ENCODE data around the gene USP32. TPM values are rescaled to one million over a fixed set of nuclear protein-coding genes. Genes with fewer than 3 reads are reported as not detected.
"Not testable (repeated sequence)": the region's sequence is repeated elsewhere in the genome, so short reads cannot be mapped to it uniquely, and the experiment has no call there.

Gene USP32
- total RNA-seq, 6 experiments from 2014 or later = 24.8 to 44.2 (median 33.5) TPM

DNA sequence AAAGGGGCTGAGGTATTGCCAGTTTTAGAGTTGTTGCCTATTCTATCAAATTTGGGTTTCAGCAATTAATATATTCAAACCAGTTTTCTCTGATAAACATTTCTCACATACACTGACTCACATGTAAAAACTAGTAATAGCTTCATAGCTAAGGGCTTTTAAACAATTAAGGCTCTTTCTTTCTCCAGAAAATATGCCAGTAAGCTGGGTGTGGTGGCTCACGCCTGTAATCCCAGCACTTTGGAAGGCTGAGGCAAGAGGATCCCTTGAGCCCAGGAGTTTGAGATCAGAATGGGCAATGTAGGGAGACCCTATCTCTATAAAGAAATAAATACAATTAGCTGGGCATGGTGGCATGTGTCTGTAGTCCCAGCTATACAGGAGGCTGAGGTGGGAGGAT lies 193.3 kb downstream of the USP32 start:
- H3K27me3 ChIP-seq; DNase-seq; intact Hi-C loops (cut with DNase I); H3K4me1 ChIP-seq; H3K4me3 ChIP-seq; ATAC-seq; H3K9me3 ChIP-seq; H3K27ac ChIP-seq: not testable (repeated sequence)
- WGBS (ENCODE audit: insufficient coverage, low coverage, low lambda C conversion rate, missing lambda C conversion rate) = 100% methylated on average over 1 of the region's 1 CpG
- peaks cover 0 to 21% (median 10%) of the 10 kb centered on the region in 4 donors for H3K36me3 ChIP-seq

DNA sequence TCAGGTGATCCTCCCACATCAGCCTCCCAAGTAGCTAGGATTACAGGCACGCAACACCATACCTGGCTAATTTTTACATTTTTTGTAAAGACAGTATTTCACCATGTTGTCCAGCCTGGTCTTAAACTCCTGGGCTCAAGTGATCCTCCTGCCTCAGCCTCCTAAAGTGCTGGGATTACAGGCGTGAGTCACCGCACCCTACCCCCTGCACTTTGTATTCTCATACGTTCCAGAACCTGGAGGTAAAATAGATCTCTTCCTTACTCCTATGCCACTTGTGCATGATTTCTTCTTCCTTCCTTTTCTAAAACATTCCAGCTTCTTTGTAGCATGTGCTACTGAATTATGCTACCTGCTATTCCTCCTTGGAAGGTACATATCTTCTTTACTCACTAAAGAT lies 197.8 kb downstream of the USP32 start:
- 96% methylated on average over 4 of the region's 4 CpGs for WGBS (ENCODE audit: insufficient coverage, low coverage, low lambda C conversion rate, missing lambda C conversion rate)
- peaks cover 0 to 45% (median 23%) of the 10 kb centered on the region in 4 donors for H3K36me3 ChIP-seq
- intact Hi-C loops (cut with DNase I) = not testable (repeated sequence)

DNA sequence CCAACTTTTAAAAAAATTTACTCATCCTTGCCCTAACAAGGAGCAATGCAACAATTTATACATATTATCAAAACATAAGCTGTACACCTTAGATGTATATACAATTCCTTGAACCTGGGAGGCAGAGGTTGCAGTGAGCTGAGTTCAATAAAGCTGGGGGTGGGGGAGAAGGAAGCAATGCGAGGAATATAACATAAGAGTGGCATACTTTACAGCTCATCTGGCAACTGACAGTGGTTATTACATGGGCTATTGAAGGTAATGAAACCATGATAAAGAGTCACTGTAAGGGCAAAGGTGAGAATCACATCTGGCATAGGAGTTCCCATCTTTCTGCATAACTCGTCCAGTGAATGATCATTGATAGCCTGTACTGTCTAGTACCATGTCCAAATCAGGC lies 198.5 kb downstream of the USP32 start:
- 82% methylated on average over 2 of the region's 2 CpGs for WGBS (ENCODE audit: insufficient coverage, low coverage, low lambda C conversion rate, missing lambda C conversion rate)
- no peak for TF ChIP-seq POLR2A (IDR thresholded peaks at IDR 0.05)
- TF ChIP-seq, protein P1, sequence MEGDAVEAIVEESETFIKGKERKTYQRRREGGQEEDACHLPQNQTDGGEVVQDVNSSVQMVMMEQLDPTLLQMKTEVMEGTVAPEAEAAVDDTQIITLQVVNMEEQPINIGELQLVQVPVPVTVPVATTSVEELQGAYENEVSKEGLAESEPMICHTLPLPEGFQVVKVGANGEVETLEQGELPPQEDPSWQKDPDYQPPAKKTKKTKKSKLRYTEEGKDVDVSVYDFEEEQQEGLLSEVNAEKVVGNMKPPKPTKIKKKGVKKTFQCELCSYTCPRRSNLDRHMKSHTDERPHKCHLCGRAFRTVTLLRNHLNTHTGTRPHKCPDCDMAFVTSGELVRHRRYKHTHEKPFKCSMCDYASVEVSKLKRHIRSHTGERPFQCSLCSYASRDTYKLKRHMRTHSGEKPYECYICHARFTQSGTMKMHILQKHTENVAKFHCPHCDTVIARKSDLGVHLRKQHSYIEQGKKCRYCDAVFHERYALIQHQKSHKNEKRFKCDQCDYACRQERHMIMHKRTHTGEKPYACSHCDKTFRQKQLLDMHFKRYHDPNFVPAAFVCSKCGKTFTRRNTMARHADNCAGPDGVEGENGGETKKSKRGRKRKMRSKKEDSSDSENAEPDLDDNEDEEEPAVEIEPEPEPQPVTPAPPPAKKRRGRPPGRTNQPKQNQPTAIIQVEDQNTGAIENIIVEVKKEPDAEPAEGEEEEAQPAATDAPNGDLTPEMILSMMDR (IDR thresholded peaks at IDR 0.05) = no peak
- Histone ChIP-seq H3K4me3 (no peak overlapping the region), H3K36me3 (peaks cover 0 to 45% (median 23%) of the 10 kb centered on the region in 4 donors), H3K27me3 (no peaks in the 10 kb centered on the region), H3K27ac (no peak overlapping the region), H3K4me1 (no peaks in the 10 kb centered on the region), H3K9me3 (no peaks in the 10 kb centered on the region)
- no peak for DNase-seq
- intact Hi-C loops (cut with DNase I) = no loop called here
- ATAC-seq = no peak

More for the DNA sequence above, 197.8 kb downstream of the USP32 start:
- not testable (repeated sequence) for DNase-seq, H3K9me3 ChIP-seq, H3K27ac ChIP-seq, H3K4me3 ChIP-seq, H3K27me3 ChIP-seq, ATAC-seq, H3K4me1 ChIP-seq

DNA sequence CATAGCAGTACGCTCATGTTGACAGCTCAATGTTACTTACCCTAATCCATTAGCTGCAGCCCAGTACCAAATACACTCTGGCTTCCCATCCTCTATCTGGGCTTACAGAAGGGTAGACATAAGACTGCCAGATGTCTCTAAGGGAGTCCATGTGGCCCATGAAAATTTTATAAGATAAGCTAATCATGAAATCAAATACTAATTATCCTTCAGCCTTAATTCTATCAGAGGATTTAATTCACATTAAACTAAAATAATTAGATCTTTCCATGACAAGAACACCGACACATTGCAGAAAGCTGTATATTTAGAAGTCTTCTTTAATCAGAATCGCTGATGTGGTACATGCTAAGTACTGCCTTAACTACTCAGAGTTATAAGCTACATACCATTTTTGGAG lies 198.9 kb downstream of the USP32 start:
- peaks cover 0 to 40% (median 21%) of the 10 kb centered on the region in 4 donors for H3K36me3 ChIP-seq
- ATAC-seq; H3K27me3 ChIP-seq; H3K4me1 ChIP-seq; intact Hi-C loops (cut with DNase I); H3K4me3 ChIP-seq; H3K27ac ChIP-seq; H3K9me3 ChIP-seq; DNase-seq: not testable (repeated sequence)
- WGBS (ENCODE audit: insufficient coverage, low coverage, low lambda C conversion rate, missing lambda C conversion rate) = 98% methylated on average over 3 of the region's 3 CpGs

DNA sequence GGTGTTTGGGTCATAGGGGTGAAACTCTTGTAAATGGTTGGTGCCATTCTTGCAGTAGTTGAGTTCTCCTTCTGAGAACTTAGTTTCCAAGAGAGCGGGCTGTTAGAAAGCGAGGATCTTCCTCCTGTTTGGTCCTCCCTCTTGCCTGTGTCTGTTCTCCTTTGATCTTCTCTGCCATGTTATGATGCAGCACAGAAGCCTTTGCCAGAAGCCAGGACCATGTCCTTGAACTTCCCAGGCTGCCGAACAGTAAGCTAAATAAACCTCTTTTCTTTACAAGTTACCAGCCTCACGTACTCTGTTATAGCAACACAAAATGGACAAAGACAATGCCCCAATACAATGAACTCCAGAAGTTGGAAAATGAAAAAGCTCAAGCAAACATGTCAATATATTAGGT lies 201.9 kb downstream of the USP32 start:
- H3K27ac ChIP-seq; ATAC-seq; H3K4me3 ChIP-seq; H3K4me1 ChIP-seq; intact Hi-C loops (cut with DNase I); H3K9me3 ChIP-seq; H3K27me3 ChIP-seq; DNase-seq: not testable (repeated sequence)
- H3K36me3 ChIP-seq = peaks cover 0 to 41% (median 18%) of the 10 kb centered on the region in 4 donors
- WGBS (ENCODE audit: insufficient coverage, low coverage, low lambda C conversion rate, missing lambda C conversion rate) = 55% methylated on average over 2 of the region's 4 CpGs

DNA sequence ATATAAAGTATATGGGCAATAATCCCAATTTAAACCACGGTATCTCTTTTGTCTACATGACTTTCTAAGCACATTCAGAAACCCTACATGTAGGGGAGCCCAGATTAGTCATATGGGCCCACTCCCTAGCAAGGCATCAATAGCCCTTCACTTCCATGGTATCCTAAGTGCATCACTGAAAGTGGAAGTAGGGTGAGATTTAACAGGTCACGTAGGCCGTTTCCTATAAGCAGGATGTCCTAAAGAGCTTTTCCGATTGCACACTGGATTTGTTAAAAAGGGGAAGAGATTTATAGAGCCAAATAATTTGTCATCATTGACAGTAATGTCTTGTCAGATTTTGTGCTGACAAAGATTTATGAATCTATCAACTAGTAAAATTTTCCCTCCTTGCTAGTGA lies 203.2 kb downstream of the USP32 start:
- intact Hi-C loops (cut with DNase I) = no loop called here
- no peaks in the 10 kb centered on the region for H3K27me3 ChIP-seq
- TF ChIP-seq POLR2A (IDR thresholded peaks at IDR 0.05) = no peak
- TF ChIP-seq, protein P1 (IDR thresholded peaks at IDR 0.05) = no peak
- peaks cover 0 to 35% (median 21%) of the 10 kb centered on the region in 4 donors for H3K36me3 ChIP-seq
- ATAC-seq (peak in 2 of 4 donors; percentile 53 to 58), DNase-seq (no peak)
- 81% methylated on average over 4 of the region's 4 CpGs for WGBS (ENCODE audit: insufficient coverage, low coverage, low lambda C conversion rate, missing lambda C conversion rate)
- peaks cover 0 to 5% (median 0%) of the 10 kb centered on the region in 4 donors for H3K4me1 ChIP-seq
- H3K9me3 ChIP-seq = no peaks in the 10 kb centered on the region
- no peak overlapping the region for H3K27ac ChIP-seq
- H3K4me3 ChIP-seq = no peak overlapping the region

DNA sequence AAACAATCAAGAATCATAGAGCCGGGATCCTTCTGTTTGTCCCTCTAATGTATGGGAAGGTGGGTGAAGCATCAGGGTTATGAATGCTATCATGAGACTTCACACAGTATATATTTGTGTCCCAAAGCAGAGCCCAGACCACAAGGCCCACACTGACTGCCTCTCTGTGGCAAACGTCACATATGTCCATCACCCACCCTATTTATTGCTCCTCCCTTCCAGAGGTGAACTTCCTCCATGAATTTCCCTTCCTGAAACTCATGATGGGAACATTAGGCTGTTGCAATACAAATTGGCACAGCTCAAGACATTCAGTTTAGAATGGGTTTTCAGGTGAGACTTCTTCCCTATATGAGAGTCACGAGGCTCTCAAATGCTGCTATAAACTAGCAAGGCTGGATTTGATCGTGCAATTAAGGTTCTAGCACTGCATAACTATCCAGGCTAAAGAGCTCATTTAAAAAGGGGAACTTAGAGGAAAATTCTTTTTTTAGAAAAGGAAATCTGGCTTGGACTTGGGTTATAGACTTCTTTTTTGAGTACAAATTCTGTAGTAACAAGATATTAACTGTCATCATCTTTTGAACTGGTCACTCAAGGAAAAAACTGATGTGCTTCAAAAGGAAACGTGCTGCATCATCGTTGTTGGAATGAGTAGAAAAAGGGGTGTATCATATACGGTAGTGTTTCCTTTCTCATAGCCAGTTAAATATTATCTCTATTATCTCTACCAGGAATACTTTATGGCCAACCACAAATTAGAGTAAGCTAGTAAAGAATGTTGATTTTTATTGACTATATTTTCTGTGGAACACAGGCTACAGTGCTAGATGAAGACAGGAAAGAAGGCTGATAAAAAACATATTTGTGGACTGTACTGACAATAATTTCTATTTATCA lies 204.8 kb downstream of the USP32 start:
- DNase-seq; H3K27ac ChIP-seq; H3K4me1 ChIP-seq; H3K4me3 ChIP-seq; ATAC-seq; H3K9me3 ChIP-seq; intact Hi-C loops (cut with DNase I); H3K27me3 ChIP-seq: not testable (repeated sequence)
- H3K36me3 ChIP-seq = peaks cover 0 to 36% (median 16%) of the 10 kb centered on the region in 4 donors
- 57% methylated on average over 7 of the region's 7 CpGs for WGBS (ENCODE audit: insufficient coverage, low coverage, low lambda C conversion rate, missing lambda C conversion rate)

DNA sequence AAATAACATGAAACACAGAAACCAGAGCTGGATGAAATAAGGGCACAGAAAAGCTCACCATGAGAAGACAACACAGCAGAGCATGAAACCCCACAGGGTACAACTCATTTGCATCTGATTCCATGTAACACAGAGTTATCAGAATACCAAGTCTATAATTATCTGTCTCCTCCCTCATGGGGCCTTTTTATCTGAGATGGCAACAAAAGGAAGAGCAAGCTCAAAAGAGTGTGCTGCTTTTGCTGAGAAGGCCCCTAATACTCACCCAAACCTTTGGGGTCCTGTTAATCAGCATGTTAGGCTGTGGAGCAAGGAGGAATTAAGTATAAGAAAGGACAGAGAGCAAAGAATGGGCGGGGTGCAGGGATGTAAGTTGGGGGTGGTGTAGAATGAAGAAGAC lies 205.6 kb downstream of the USP32 start:
- ATAC-seq; intact Hi-C loops (cut with DNase I); H3K27ac ChIP-seq: not testable (repeated sequence)

DNA sequence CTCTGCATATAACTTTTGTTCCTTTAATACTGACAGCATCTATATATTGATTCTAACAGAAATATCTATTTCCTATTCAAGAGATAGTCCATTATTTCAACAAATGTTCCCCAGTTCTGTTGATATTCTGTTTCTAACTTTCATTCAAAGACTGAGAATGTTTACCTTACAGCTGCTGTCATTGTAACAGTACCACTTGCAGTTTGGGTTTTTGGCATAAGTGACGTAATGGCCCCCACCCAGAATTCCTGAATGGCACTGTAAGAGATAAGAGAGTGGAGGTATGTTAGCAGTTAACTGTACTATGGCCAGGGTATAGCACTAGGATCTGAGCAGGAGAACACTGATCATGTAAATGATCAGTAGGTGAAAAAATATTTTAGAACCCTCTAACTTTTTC lies 211.6 kb downstream of the USP32 start:
- WGBS (ENCODE audit: insufficient coverage, low coverage, low lambda C conversion rate, missing lambda C conversion rate) = 92% methylated on average over 1 of the region's 1 CpG
- ATAC-seq; DNase-seq; H3K27me3 ChIP-seq; H3K9me3 ChIP-seq; H3K4me1 ChIP-seq; H3K27ac ChIP-seq; H3K4me3 ChIP-seq; intact Hi-C loops (cut with DNase I): not testable (repeated sequence)
- H3K36me3 ChIP-seq = peaks cover 4 to 42% (median 13%) of the 10 kb centered on the region in 4 donors

More for the DNA sequence above, 205.6 kb downstream of the USP32 start:
- H3K27me3 ChIP-seq, H3K4me1 ChIP-seq, H3K4me3 ChIP-seq, H3K9me3 ChIP-seq, DNase-seq: not testable (repeated sequence)
- WGBS (ENCODE audit: insufficient coverage, low coverage, low lambda C conversion rate, missing lambda C conversion rate) = 100% methylated on average over 1 of the region's 1 CpG
- peaks cover 0 to 30% (median 16%) of the 10 kb centered on the region in 4 donors for H3K36me3 ChIP-seq

All from right lobe of liver (tissue), 6 donors.